HepG2 (cell line): ENCODE measurements around the gene STEAP1. TPM values are rescaled to one million over a fixed set of nuclear protein-coding genes. Genes with fewer than 3 reads are reported as not detected.

Experiments used
- ASH2L ChIP-seq: fragments of 300-600, 200-600 bp; sonication (generic); IDR thresholded peaks from 2 replicates; pipeline ENCODE4 v1.7.0; 2017; ENCODE audit warnings: low read depth, mild to moderate bottlenecking, moderate library complexity, mixed read lengths, low read length; ENCODE audit not compliant: insufficient read length
- ATF2 ChIP-seq: sonication (generic); formaldehyde crosslinking; IDR thresholded peaks from 2 replicates; pipeline ENCODE4 v1.4.0; 2020; ENCODE audit warnings: missing genetic modification reagents
- DR1 ChIP-seq: sonication (generic); formaldehyde crosslinking; IDR thresholded peaks from 2 replicates; pipeline ENCODE4 v1.8.0; 2021; ENCODE audit warnings: mild to moderate bottlenecking, missing genetic modification reagents, inconsistent platforms
- ELF3 ChIP-seq: IDR thresholded peaks from 2 replicates; pipeline ENCODE4 v1.6.1; 2016; ENCODE audit warnings: missing genetic modification reagents, missing compliant biosample characterization
- FOXP4 ChIP-seq: sonication (generic); formaldehyde crosslinking; IDR thresholded peaks from 2 replicates; pipeline ENCODE4 v1.4.0; 2020; ENCODE audit warnings: missing genetic modification reagents
- HIC2 ChIP-seq: sonication (generic); formaldehyde crosslinking; IDR thresholded peaks from 2 replicates; pipeline ENCODE4 v1.9.0; 2022; ENCODE audit warnings: low read depth, missing genetic modification reagents
- MEF2D ChIP-seq: sonication (generic); formaldehyde crosslinking; IDR thresholded peaks from 2 replicates; pipeline ENCODE4 v1.5.1; 2020; ENCODE audit warnings: mild to moderate bottlenecking, missing genetic modification reagents
- MXD4 ChIP-seq: IDR thresholded peaks from 2 replicates; pipeline ENCODE4 v1.6.1; 2016; ENCODE audit warnings: mild to moderate bottlenecking, missing biosample characterization, missing genetic modification reagents
- NFE2L2 ChIP-seq: fragments of 150-350 bp; IDR thresholded peaks from 2 replicates; pipeline ENCODE4 v1.6.1; 2014; ENCODE audit warnings: low read length
- PPARG ChIP-seq: conservative IDR thresholded peaks from 2 replicates; pipeline ENCODE4 v1.6.1; 2016; ENCODE audit warnings: missing biosample characterization, missing genetic modification reagents
- SCMH1 ChIP-seq: sonication (generic); formaldehyde crosslinking; IDR thresholded peaks from 2 replicates; pipeline ENCODE4 v1.9.0; 2021; ENCODE audit warnings: missing genetic modification reagents, mild to moderate bottlenecking, borderline replicate concordance
- SIX1 ChIP-seq: sonication (generic); formaldehyde crosslinking; IDR thresholded peaks from 2 replicates; pipeline ENCODE4 v1.4.0; 2020; ENCODE audit warnings: missing genetic modification reagents, borderline replicate concordance
- UBTF ChIP-seq: sonication (generic); formaldehyde crosslinking; IDR thresholded peaks from 2 replicates; pipeline ENCODE4 v1.4.0; 2020; ENCODE audit warnings: mild to moderate bottlenecking, missing genetic modification reagents
- ZFX ChIP-seq: sonication (generic); formaldehyde crosslinking; IDR thresholded peaks from 2 replicates; pipeline ENCODE4 v1.4.0; 2020; ENCODE audit warnings: mild to moderate bottlenecking, low read depth, missing genetic modification reagents, moderate library complexity
- ZNF224 ChIP-seq: sonication (generic); formaldehyde crosslinking; IDR thresholded peaks from 2 replicates; pipeline ENCODE4 v1.5.0; 2020; ENCODE audit warnings: mild to moderate bottlenecking, missing genetic modification reagents
- ZNF331 ChIP-seq: sonication (generic); formaldehyde crosslinking; IDR thresholded peaks from 2 replicates; pipeline ENCODE4 v1.4.0; 2020; ENCODE audit warnings: missing genetic modification reagents
- ZNF335 ChIP-seq: sonication (generic); formaldehyde crosslinking; IDR thresholded peaks from 2 replicates; pipeline ENCODE4 v1.4.0; 2020; ENCODE audit warnings: missing genetic modification reagents
- ZNF530 ChIP-seq: sonication (generic); formaldehyde crosslinking; IDR thresholded peaks from 2 replicates; pipeline ENCODE4 v1.5.0; 2020; ENCODE audit warnings: low read depth, mild to moderate bottlenecking, missing genetic modification reagents
- ZNF546 ChIP-seq: sonication (generic); formaldehyde crosslinking; conservative IDR thresholded peaks from 2 replicates; pipeline ENCODE4 v1.8.1; 2023; ENCODE audit warnings: mild to moderate bottlenecking, missing genetic modification reagents
- ZNF577 ChIP-seq: sonication (generic); formaldehyde crosslinking; IDR thresholded peaks from 2 replicates; pipeline ENCODE4 v1.4.0; 2020; ENCODE audit warnings: mild to moderate bottlenecking, low read depth, missing genetic modification reagents, borderline replicate concordance
- ZNF629 ChIP-seq: sonication (generic); formaldehyde crosslinking; conservative IDR thresholded peaks from 2 replicates; pipeline ENCODE4 v1.5.0; 2020; ENCODE audit warnings: missing genetic modification reagents
- ZNF792 ChIP-seq: IDR thresholded peaks from 2 replicates; pipeline ENCODE4 v1.6.1; 2016
- polyA plus RNA-seq, 8 experiments: library from polyadenylated mRNA; depleted of rRNA in 3 of 8; stranded (reverse) in 7 of 8; unstranded in 1 of 8; fragments of >200 nt; fragmentation: Illumina TruSeq in 4 of 8; extraction: Trizol in 4 of 8; gene quantifications; 2 replicates each; pipeline versions ENCODE4 v1.2.1 to v1.2.3, GENCODE V29; 2011 to 2016; ENCODE audit warnings: low read depth in 4 of 8, missing spikeins in 1 of 8, mixed read lengths in 1 of 8; ENCODE audit not compliant: insufficient read depth in 1 of 8
- total RNA-seq, 5 experiments: library from RNA; depleted of rRNA; stranded (reverse); fragments of >200 nt; fragmentation: Illumina TruSeq; extraction: Trizol; gene quantifications; 2 replicates each; pipeline ENCODE4 v1.2.3, GENCODE V29; 2016; ENCODE audit warnings: low read depth in 1 of 5

The STEAP1 gene
- total and polyA plus RNA-seq, 2 of the 13 experiments (the other 11 are each of a cell fraction or from before 2014, with no cell fraction given): 23.2 to 24.2 TPM

GRCh38 chr7:90211391-90212148 is 57.3 kb downstream of the STEAP1 start, which contains the start of gene STEAP2 (continued):
- TF ChIP-seq UBTF (CRISPR knock-in tag) (peak; percentile 100), ZNF546 (CRISPR knock-in tag) (peak; percentile 66; the same call in 1 of the 2 replicates), NFE2L2 (no peak), ZNF530 (CRISPR knock-in tag) (no peak), HIC2 (CRISPR knock-in tag) (peak; percentile 74), ASH2L (peak; percentile 33), ZNF335 (CRISPR knock-in tag) (no peak), ZFX (CRISPR knock-in tag) (peak; percentile 90), SCMH1 (CRISPR knock-in tag) (no peak), MXD4 (CRISPR knock-in tag) (no peak; the same call in 1 of the 2 replicates), ATF2 (CRISPR knock-in tag) (peak; percentile 40; the same call in 1 of the 2 replicates), ZNF224 (CRISPR knock-in tag) (no peak), MEF2D (0 out of 2 replicates have a peak, but pooled peaks have one; percentile 51), ZNF629 (CRISPR knock-in tag) (0 out of 2 replicates have a peak, but pooled peaks have one; percentile 43), ZNF792 (CRISPR knock-in tag) (0 out of 2 replicates have a peak, but pooled peaks have one; percentile 51), ZNF577 (CRISPR knock-in tag) (no peak), DR1 (CRISPR knock-in tag) (peak; percentile 72; the same call in 1 of the 2 replicates), SIX1 (CRISPR knock-in tag) (no peak), ZNF331 (CRISPR knock-in tag) (peak; percentile 67), FOXP4 (CRISPR knock-in tag) (0 out of 2 replicates have a peak, but pooled peaks have one; percentile 43), PPARG (CRISPR knock-in tag) (no peak), ELF3 (peak; percentile 64)
